ENCODE data around the gene ESPNL.

ESPNL gene

GRCh38 chr2:238145851-238146250 lies 45.7 kb downstream of the ESPNL start:
- Histone ChIP-seq H3K4me1 (ENCODE audit: insufficient read depth, low read length) (no peaks in the 10 kb centered on the region), H3K4me3 (ENCODE audit: low read depth in 1 of 2, low read length in 2 of 2) (no peak overlapping the region), H3K27ac (ENCODE audit: low read length) (no peak overlapping the region), H3K79me2 (ENCODE audit: insufficient read depth, low read length) (no peaks in the 10 kb centered on the region), H4K20me1 (ENCODE audit: insufficient read depth, low read length) (no peaks in the 10 kb centered on the region; the same call in 1 of the 2 replicates), H3K9ac (ENCODE audit: low read depth, low read length) (no peak overlapping the region), H3K4me2 (ENCODE audit: insufficient read depth, low read length) (no peak overlapping the region), H3K9me3 (ENCODE audit: insufficient read depth, low read length, severe bottlenecking) (no peaks in the 10 kb centered on the region), H3K36me3 (ENCODE audit: insufficient read depth, low read length) (no peaks in the 10 kb centered on the region), H3K27me3 (ENCODE audit: insufficient read depth, low read length, poor library complexity) (no peaks in the 10 kb centered on the region), H2AFZ (ENCODE audit: low read depth, low read length) (no peak overlapping the region)
- TF ChIP-seq EZH2 (IDR thresholded peaks at IDR 0.05; ENCODE audit: borderline replicate concordance, low read depth, low read length, severe bottlenecking) (no peak), CTCF (IDR thresholded peaks at IDR 0.05; ENCODE audit: borderline replicate concordance, extremely low read depth, low read length, poor library complexity, severe bottlenecking) (no peak)
- ATAC-seq (ENCODE audit: insufficient read depth, low read depth) (no peak), DNase-seq (no peak)

- DNase-seq = no peak
- no peak for ATAC-seq (ENCODE audit: insufficient read depth, low read depth)
- Histone ChIP-seq H3K79me2 (ENCODE audit: insufficient read depth, low read length) (no peaks in the 10 kb centered on the region), H3K27ac (ENCODE audit: low read length) (no peak overlapping the region), H3K27me3 (ENCODE audit: insufficient read depth, low read length, poor library complexity) (no peaks in the 10 kb centered on the region), H3K4me1 (ENCODE audit: insufficient read depth, low read length) (no peaks in the 10 kb centered on the region), H2AFZ (ENCODE audit: low read depth, low read length) (no peak overlapping the region), H3K9ac (ENCODE audit: low read depth, low read length) (no peak overlapping the region), H3K4me2 (ENCODE audit: insufficient read depth, low read length) (no peak overlapping the region), H3K9me3 (ENCODE audit: insufficient read depth, low read length, severe bottlenecking) (no peaks in the 10 kb centered on the region), H3K36me3 (ENCODE audit: insufficient read depth, low read length) (no peaks in the 10 kb centered on the region), H3K4me3 (ENCODE audit: low read depth in 1 of 2, low read length in 2 of 2) (no peak overlapping the region), H4K20me1 (ENCODE audit: insufficient read depth, low read length) (no peaks in the 10 kb centered on the region; the same call in 1 of the 2 replicates)
- TF ChIP-seq EZH2 (IDR thresholded peaks at IDR 0.05; ENCODE audit: borderline replicate concordance, low read depth, low read length, severe bottlenecking) (no peak), CTCF (IDR thresholded peaks at IDR 0.05; ENCODE audit: borderline replicate concordance, extremely low read depth, low read length, poor library complexity, severe bottlenecking) (no peak)
Observed at GRCh38 chr2:238146884-238147544, 46.9 kb downstream of the ESPNL start.

- H2AFZ ChIP-seq (ENCODE audit: low read depth, low read length) = no peak overlapping the region
- no peaks in the 10 kb centered on the region for H3K79me2 ChIP-seq (ENCODE audit: insufficient read depth, low read length)
- H3K36me3 ChIP-seq (ENCODE audit: insufficient read depth, low read length) = no peaks in the 10 kb centered on the region
- H3K4me1 ChIP-seq (ENCODE audit: insufficient read depth, low read length) = no peaks in the 10 kb centered on the region
- H3K9ac ChIP-seq (ENCODE audit: low read depth, low read length) = no peak overlapping the region
- no peak overlapping the region for H3K4me3 ChIP-seq (ENCODE audit: low read depth in 1 of 2, low read length in 2 of 2)
- H3K4me2 ChIP-seq (ENCODE audit: insufficient read depth, low read length) = no peak overlapping the region
- no peaks in the 10 kb centered on the region for H3K27me3 ChIP-seq (ENCODE audit: insufficient read depth, low read length, poor library complexity)
- TF ChIP-seq CTCF (IDR thresholded peaks at IDR 0.05; ENCODE audit: borderline replicate concordance, extremely low read depth, low read length, poor library complexity, severe bottlenecking) (no peak), EZH2 (IDR thresholded peaks at IDR 0.05; ENCODE audit: borderline replicate concordance, low read depth, low read length, severe bottlenecking) (no peak)
- ATAC-seq (ENCODE audit: insufficient read depth, low read depth) = no peak
- no peaks in the 10 kb centered on the region for H3K9me3 ChIP-seq (ENCODE audit: insufficient read depth, low read length, severe bottlenecking)
- no peaks in the 10 kb centered on the region for H4K20me1 ChIP-seq (ENCODE audit: insufficient read depth, low read length)
- DNase-seq = no peak
- H3K27ac ChIP-seq (ENCODE audit: low read length) = no peak overlapping the region
Observed at GRCh38 chr2:238148981-238149380, 48.8 kb downstream of the ESPNL start.

All from DND-41 (cell line).